Measurements from ENCODE around the gene CARD14.

GRCh38 chr17:80248001-80248893 lies 78.4 kb downstream of the CARD14 start:
- TF ChIP-seq REST (IDR thresholded peaks at IDR 0.05; ENCODE audit: insufficient read depth in 1 of 2, low read depth in 2 of 2, low read length in 2 of 2) (no peak), POLR2AphosphoS5 (IDR thresholded peaks at IDR 0.05; ENCODE audit: low read depth, low read length) (no peak), TAF1 (IDR thresholded peaks at IDR 0.05; ENCODE audit: borderline replicate concordance, insufficient read depth, low read length) (no peak), SIN3A (IDR thresholded peaks at IDR 0.05; ENCODE audit: borderline replicate concordance, insufficient read depth, low read length) (no peak)
